Ectodermal cell (in vitro differentiated cells): ENCODE results near the gene GNG14. TPM values are rescaled to one million over a fixed set of nuclear protein-coding genes. Genes with fewer than 3 reads are reported as not detected.
"Not testable (repeated sequence)": the region's sequence is repeated elsewhere in the genome, so short reads cannot be mapped to it uniquely, and the experiment has no call there.

ENCODE experiments used
- H3K27ac ChIP-seq: 2 replicates; pipeline ENCODE4 v1.7.0; 2013; ENCODE audit warnings: mild to moderate bottlenecking, low read depth, low read length; ENCODE audit not compliant: insufficient read depth, poor library complexity, severe bottlenecking
- H3K27me3 ChIP-seq: 2 replicates; pipeline ENCODE4 v1.7.0; 2013; ENCODE audit warnings: mild to moderate bottlenecking, low read length; ENCODE audit not compliant: insufficient read depth, control insufficient read depth, poor library complexity, severe bottlenecking
- H3K36me3 ChIP-seq: one replicate; pipeline ENCODE4 v1.7.0; 2013; ENCODE audit warnings: low read length; ENCODE audit not compliant: control insufficient read depth, insufficient read depth
- H3K4me1 ChIP-seq: one replicate; pipeline ENCODE4 v1.7.0; 2013; ENCODE audit warnings: low read length; ENCODE audit not compliant: control insufficient read depth, insufficient read depth
- H3K4me3 ChIP-seq: 2 replicates; pipeline ENCODE4 v1.7.0; 2013; ENCODE audit warnings: low read depth, low read length, control low read depth; ENCODE audit not compliant: insufficient read depth
- H3K9me3 ChIP-seq: 2 replicates; pipeline ENCODE4 v1.7.0; 2013; ENCODE audit warnings: mild to moderate bottlenecking, low read length, moderate library complexity; ENCODE audit not compliant: control insufficient read depth
- WGBS, 2 experiments: methylation state at CpG; one replicate each; pipeline ENCODE4 v1.1.7; 2013; ENCODE audit warnings: missing lambda C conversion rate in 2 of 2; 5-methylcytosine and 5-hydroxymethylcytosine counted together
- polyA plus RNA-seq, 4 experiments: library from polyadenylated mRNA; stranded (reverse); fragments of 50-300 nt; gene quantifications; one replicate each; pipeline ENCODE4 v1.2.3, GENCODE V29; 2013

The GNG14 gene
- not detected for polyA plus RNA-seq (2013, experiment 1 of 4)
- not detected for polyA plus RNA-seq (2013, experiment 2 of 4)
- not detected for polyA plus RNA-seq (2013, experiment 3 of 4)
- not detected for polyA plus RNA-seq (2013, experiment 4 of 4)

DNA sequence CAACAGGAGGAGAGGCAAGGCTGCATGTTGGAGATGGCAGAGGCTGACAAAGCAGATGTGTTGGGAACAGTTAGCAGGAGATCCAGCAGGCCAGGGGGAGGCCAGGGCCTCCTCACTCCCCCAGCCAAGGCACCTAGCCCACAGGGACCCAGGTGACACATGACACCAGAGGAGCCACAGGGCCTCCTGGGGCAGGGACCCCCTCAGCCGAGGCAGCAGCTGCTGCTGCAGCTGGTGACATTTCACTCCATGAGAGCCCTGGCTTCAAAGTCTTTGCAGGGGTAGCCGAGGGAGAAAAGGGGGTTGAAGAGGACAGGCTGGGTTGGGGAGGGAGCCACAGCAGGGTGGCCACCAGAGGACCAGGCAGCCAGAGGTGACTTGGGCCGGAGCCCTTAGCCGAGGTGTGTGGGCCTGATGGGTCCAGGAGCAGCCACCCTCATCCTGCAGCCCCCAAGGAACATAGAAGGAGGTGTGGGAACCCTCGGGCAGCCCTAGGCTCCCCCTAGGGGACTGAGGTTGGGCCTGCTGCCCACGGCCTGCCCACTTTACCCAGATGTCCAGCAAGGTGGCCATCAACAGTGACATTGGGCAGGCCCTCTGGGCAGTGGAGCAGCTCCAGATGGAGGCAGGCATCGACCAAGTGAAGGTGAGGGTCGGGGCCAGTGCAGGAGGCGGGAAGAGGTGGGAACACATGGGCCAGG lies at the start of gene GNG14:
GNG14 (plus strand) TSS at position 503 of the 701 bp plus-strand sequence; CDS start at position 554, 51 bp downstream.
- H3K9me3 ChIP-seq: no peaks in the 10 kb centered on the region
- 90 to 91% methylated on average over 9 of the region's 9 CpGs for whole genome bisulfite sequencing, 2 experiments
- H3K4me3 ChIP-seq: no peak within 1 kb of the TSS

GRCh38 chr19:12638611-12639182 lies 49.1 kb upstream of the GNG14 start:
- Histone ChIP-seq H3K9me3 (no peaks in the 10 kb centered on the region), H3K27me3 (peaks cover 5% of the 10 kb centered on the region), H3K36me3 (no peaks in the 10 kb centered on the region), H3K4me3 (no peak overlapping the region), H3K4me1 (no peaks in the 10 kb centered on the region), H3K27ac (no peak overlapping the region)
- 95% methylated on average over 22 of the region's 22 CpGs for WGBS, 2 experiments

More for the DNA sequence above, at the start of gene GNG14:
- no peaks in the 10 kb centered on the region for H3K4me1 ChIP-seq
- H3K27ac ChIP-seq: no peak within 1 kb of the TSS
- no peaks in the 10 kb centered on the region for H3K36me3 ChIP-seq
- no peaks in the 10 kb centered on the region for H3K27me3 ChIP-seq

DNA sequence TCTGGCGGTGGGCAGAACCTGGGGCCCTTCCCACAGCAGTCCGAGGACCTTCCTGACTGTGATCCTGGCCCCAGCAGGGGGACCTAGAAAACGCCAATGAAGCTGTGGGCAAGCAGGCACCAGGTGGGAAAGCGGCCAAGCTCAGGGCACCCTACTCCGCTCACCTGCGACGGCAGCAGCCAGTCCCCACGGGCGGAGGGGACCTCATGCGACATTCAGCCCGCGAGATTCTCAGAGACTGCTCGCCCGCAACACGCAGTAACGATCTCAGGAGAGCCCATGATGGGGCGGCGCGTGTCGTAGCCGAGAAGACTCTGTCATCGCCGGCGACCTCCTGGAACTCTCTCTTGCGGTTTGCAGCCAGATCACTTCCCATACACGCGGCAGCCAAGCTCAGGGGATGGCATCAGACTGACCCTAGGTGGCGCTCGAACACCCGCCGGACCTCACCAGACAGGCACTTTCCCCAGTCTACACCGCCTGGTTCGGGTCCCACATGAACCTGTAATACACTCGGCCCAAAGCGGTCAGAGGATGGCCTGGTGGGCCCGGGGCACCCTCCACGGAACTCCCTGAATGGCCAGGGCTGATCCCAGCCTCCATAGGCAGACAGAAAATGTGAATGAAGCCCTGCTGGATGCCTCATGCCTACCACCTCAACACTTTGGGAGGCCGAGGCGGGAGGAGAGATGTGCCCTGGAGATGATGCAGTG lies 47.7 kb upstream of the GNG14 start:
- Histone ChIP-seq H3K27me3 (peaks cover 5% of the 10 kb centered on the region), H3K4me3 (no peak overlapping the region), H3K4me1 (no peaks in the 10 kb centered on the region), H3K36me3 (no peaks in the 10 kb centered on the region), H3K27ac (no peak overlapping the region), H3K9me3 (no peaks in the 10 kb centered on the region)
- WGBS, 2 experiments: 22 to 26% methylated on average over 39 of the region's 39 CpGs

DNA sequence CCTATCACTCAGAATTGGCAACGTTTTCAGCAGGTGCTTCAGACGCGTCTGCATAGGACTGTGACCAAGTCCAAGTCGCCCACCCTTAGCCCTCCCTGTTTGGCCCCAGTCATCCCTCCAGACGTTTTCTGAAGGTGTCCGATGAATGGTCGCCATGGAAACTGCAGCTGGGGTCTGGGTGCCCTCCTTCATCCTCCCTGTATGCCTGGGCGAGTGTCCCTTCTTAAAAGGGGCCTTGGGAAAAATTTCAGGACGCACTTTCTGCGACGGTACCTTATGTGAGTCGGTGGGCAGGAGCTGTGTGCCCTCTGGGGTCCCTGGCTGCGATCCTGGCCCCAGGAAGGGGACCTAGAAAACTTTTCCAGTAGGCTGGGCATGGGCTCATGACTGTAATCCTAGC lies 46.3 kb upstream of the GNG14 start:
- H3K4me1 ChIP-seq: no peaks in the 10 kb centered on the region
- H3K4me3 ChIP-seq: no peak overlapping the region
- H3K27me3 ChIP-seq: peaks cover 5% of the 10 kb centered on the region
- H3K9me3 ChIP-seq: no peaks in the 10 kb centered on the region
- 85 to 89% methylated on average over 13 of the region's 13 CpGs for WGBS, 2 experiments
- H3K36me3 ChIP-seq: no peaks in the 10 kb centered on the region
- no peak overlapping the region for H3K27ac ChIP-seq

DNA sequence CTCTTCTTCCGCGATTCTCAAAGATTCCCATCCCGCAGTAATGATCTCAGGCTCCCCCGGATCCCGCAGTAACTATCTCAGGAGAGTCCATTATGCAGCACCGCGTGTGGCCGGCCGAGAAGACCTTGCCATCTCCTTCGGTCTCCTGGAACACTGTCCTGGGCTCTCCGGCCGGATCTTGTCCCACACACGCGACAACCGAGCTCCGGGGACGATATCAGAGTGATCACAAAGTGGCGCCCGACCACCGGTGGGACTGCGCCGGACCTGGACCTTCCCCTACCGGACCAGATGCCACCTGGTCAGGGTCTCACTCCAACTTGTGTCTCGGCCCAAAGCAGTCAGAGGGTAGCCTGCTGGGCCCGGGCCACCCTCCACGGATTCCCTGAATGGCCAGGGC lies 45.3 kb upstream of the GNG14 start:
- Histone ChIP-seq H3K27me3 (peaks cover 5% of the 10 kb centered on the region), H3K4me3 (no peak overlapping the region), H3K36me3 (no peaks in the 10 kb centered on the region), H3K4me1 (no peaks in the 10 kb centered on the region), H3K27ac (no peak overlapping the region), H3K9me3 (no peaks in the 10 kb centered on the region)
- WGBS, 2 experiments: 95 to 96% methylated on average over 26 of the region's 26 CpGs

DNA sequence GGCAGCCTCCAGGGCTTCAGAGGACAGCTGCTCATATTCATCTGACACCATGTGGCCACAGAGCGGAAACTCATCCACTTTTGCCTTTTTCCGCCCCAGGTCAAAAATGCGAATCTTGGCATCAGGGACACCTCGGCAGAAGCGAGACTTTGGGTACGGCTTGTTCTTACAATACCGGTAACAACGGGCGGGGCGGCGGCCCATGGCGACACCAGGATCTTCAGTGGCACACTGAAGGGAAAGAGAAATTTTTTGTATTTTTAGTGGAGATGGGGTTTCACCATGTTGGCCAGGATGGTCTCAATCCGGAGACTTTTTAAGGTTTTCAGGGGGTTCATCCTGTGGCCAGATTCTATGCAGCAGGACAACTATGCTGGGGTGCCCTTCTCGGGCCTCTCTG lies 44.1 kb upstream of the GNG14 start:
- H3K36me3 ChIP-seq, H3K4me3 ChIP-seq, H3K27me3 ChIP-seq, H3K27ac ChIP-seq, H3K9me3 ChIP-seq, H3K4me1 ChIP-seq: not testable (repeated sequence)
- 96% methylated on average over 14 of the region's 14 CpGs for WGBS, 2 experiments

DNA sequence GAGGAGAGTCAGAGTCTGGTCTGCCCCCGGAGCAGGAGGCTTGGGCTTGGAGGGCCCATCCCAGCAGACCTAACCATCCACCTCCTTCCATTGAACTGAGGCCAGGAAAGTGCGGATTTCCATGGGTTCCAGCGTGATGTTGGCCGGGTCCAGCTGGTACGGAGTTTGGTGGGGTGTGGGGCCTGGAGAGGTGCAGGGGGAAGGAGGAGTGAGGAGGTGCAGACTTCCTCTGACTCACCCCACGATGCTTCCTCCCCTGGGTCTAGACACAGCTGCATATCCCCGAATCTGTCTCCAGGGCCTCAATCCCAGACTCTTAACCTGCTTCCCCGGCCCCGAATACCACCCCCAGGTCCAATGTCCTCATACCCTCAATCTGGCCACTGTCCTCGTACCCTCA lies 41.2 kb upstream of the GNG14 start:
- no peaks in the 10 kb centered on the region for H3K4me1 ChIP-seq
- no peaks in the 10 kb centered on the region for H3K27me3 ChIP-seq
- no peaks in the 10 kb centered on the region for H3K9me3 ChIP-seq
- H3K4me3 ChIP-seq: no peak overlapping the region
- no peaks in the 10 kb centered on the region for H3K36me3 ChIP-seq
- WGBS, 2 experiments: 91 to 93% methylated on average over 10 of the region's 10 CpGs
- no peak overlapping the region for H3K27ac ChIP-seq

GRCh38 chr19:12647047-12647446 lies 40.8 kb upstream of the GNG14 start:
- no peak overlapping the region for H3K4me3 ChIP-seq
- WGBS, 2 experiments: 89 to 96% methylated on average over 8 of the region's 8 CpGs
- H3K27me3 ChIP-seq: no peaks in the 10 kb centered on the region
- H3K27ac ChIP-seq: no peak overlapping the region
- no peaks in the 10 kb centered on the region for H3K4me1 ChIP-seq
- H3K36me3 ChIP-seq: no peaks in the 10 kb centered on the region
- H3K9me3 ChIP-seq: no peaks in the 10 kb centered on the region

DNA sequence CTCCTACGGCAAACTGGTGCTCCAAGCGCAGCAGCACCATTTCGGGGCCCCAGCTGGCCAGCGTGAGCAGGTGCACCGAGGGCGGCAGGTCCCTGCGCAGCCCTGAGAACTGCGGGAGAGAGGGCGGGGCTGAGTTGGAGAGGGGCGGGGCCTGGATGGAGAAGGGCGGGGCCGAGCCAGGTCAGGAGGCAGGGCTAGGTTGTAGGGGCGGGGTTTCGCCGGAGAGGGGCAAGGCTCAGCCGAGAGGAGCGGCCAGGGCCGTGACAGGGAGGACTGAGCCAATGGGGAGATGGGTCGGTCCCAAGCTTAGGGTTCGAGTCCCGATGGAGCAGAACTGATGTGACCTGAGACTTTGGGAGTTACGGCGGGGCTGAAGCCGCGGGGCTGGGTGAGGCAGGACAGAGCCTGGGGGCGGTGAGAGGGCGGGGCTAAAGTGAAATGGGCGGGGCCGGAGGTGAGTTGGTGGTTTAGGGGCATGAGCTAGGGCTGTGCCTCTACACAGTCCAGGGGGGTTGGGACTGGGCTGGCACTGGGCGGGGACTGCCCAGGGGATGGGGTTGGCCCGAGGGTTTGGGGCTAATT lies 40.2 kb upstream of the GNG14 start:
- Histone ChIP-seq H3K9me3 (no peaks in the 10 kb centered on the region), H3K27me3 (no peaks in the 10 kb centered on the region), H3K27ac (no peak overlapping the region), H3K4me1 (no peaks in the 10 kb centered on the region), H3K4me3 (no peak overlapping the region), H3K36me3 (no peaks in the 10 kb centered on the region)
- 78 to 83% methylated on average over 31 of the region's 31 CpGs for WGBS, 2 experiments

DNA sequence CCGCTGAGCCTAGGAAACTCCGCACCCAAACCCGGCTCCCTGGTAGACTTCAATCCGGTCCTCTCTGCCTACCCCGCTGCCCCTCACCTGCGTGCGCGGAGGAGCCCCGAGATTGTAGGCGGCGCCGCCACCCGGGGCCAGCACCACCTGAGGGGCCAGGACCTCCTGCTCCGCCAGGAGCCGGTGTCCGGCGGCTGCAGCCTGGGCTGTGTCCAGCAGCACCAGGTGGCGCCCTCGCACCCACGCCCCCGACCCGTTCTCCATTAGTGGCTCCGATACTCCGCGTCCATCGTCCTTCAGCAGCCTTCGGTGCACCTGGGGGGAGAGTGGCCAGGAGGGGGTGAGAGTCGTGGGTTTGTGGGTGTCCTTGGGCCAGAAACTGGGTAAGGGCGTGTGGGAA lies 39.7 kb upstream of the GNG14 start:
- WGBS, 2 experiments: 83 to 84% methylated on average over 29 of the region's 29 CpGs
- no peak overlapping the region for H3K4me3 ChIP-seq
- H3K27ac ChIP-seq: no peak overlapping the region
- H3K4me1 ChIP-seq: no peaks in the 10 kb centered on the region
- no peaks in the 10 kb centered on the region for H3K36me3 ChIP-seq
- H3K27me3 ChIP-seq: no peaks in the 10 kb centered on the region
- H3K9me3 ChIP-seq: no peaks in the 10 kb centered on the region
